Tibial nerve (tissue), 4 donors: ENCODE data around the gene KIRREL2.

Experiments
- EP300 ChIP-seq, 2 donors: sonication (generic); formaldehyde crosslinking; IDR thresholded peaks; one replicate each; pipeline ENCODE4 v1.6.1; 2017; ENCODE audit warnings: antibody characterized with exemption in 2 of 2, mild to moderate bottlenecking in 1 of 2
- POLR2A ChIP-seq, 2 donors: fragments of 450-650 bp; IDR thresholded peaks; one replicate each; pipeline ENCODE4 v1.6.1; 2017; ENCODE audit warnings: antibody characterized with exemption in 2 of 2, mild to moderate bottlenecking in 2 of 2, moderate library complexity in 2 of 2
- TF ChIP-seq, protein P1 (sequence below), 5 experiments: fragments of 200-600 bp in 3 of 5; fragments of 450-650 bp in 2 of 5; sonication (generic) in 3 of 5; IDR thresholded peaks; one replicate each; pipeline ENCODE4 v1.5.1; 2016 to 2019; ENCODE audit warnings: antibody characterized with exemption in 5 of 5, mild to moderate bottlenecking in 3 of 5, moderate library complexity in 2 of 5

DNA sequence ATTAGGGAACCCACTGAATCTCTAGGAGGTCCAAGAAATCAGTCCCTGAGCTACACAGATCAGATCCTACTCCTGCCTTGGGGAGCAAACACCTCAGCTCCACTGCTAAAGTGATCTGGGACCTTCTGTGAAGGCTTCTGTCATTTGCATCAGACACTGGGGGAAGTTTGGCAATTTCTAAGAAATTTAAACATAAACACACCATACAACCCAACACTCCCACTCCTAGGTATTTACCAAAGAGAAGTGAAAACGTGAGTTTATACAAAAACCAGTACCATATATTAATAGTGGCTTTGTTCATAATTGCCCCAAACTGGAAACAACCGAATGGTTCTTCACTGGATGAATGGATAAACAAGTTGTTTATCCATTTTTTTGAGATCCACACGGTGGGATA is 58.7 kb downstream of the KIRREL2 start:
- TF ChIP-seq EP300 (IDR thresholded peaks at IDR 0.05) (no peak), POLR2A (IDR thresholded peaks at IDR 0.05) (no peak)
- TF ChIP-seq, protein P1, sequence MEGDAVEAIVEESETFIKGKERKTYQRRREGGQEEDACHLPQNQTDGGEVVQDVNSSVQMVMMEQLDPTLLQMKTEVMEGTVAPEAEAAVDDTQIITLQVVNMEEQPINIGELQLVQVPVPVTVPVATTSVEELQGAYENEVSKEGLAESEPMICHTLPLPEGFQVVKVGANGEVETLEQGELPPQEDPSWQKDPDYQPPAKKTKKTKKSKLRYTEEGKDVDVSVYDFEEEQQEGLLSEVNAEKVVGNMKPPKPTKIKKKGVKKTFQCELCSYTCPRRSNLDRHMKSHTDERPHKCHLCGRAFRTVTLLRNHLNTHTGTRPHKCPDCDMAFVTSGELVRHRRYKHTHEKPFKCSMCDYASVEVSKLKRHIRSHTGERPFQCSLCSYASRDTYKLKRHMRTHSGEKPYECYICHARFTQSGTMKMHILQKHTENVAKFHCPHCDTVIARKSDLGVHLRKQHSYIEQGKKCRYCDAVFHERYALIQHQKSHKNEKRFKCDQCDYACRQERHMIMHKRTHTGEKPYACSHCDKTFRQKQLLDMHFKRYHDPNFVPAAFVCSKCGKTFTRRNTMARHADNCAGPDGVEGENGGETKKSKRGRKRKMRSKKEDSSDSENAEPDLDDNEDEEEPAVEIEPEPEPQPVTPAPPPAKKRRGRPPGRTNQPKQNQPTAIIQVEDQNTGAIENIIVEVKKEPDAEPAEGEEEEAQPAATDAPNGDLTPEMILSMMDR (IDR thresholded peaks at IDR 0.05): no peak
